Cardiac muscle cell (in vitro differentiated cells and primary cell): ENCODE results near the gene DTX1. TPM values are rescaled to one million over a fixed set of nuclear protein-coding genes. Genes with fewer than 3 reads are reported as not detected.
A peak's percentile ranks its signal among the peaks of the same experiment; 100 is the strongest.

ENCODE experiments used
- DNase-seq, 2 donors: peaks; one replicate each; pipeline versions ENCODE4 v3.0.0 to v3.0.0-alpha.2; 2010 to 2017; ENCODE audit warnings: low read depth in 1 of 2, low spot score in 1 of 2
- H3K27ac ChIP-seq: fragments of 200-600 bp; sonication (generic); 2 replicates; pipeline ENCODE4 v1.5.1; 2016
- H3K27me3 ChIP-seq: fragments of 200-600 bp; sonication (generic); 2 replicates; pipeline ENCODE4 v1.6.0; 2016; ENCODE audit warnings: control low read depth
- H3K36me3 ChIP-seq: fragments of 200-600 bp; sonication (generic); 2 replicates; pipeline ENCODE4 v1.5.1; 2016; ENCODE audit warnings: control low read depth
- H3K4me1 ChIP-seq: fragments of 200-600 bp; sonication (generic); 2 replicates; pipeline ENCODE4 v1.8.1; 2017; ENCODE audit warnings: low read depth, mild to moderate bottlenecking, mixed run types
- H3K4me3 ChIP-seq: fragments of 200-600 bp; sonication (generic); 2 replicates; pipeline ENCODE4 v1.5.1; 2016; ENCODE audit warnings: mild to moderate bottlenecking
- H3K9me3 ChIP-seq: fragments of 200-600 bp; sonication (generic); 2 replicates; pipeline ENCODE4 v1.5.1; 2017; ENCODE audit warnings: low read depth, mild to moderate bottlenecking, control low read depth
- CTCF ChIP-seq: IDR thresholded peaks from 2 replicates; pipeline ENCODE4 v1.5.1; 2012; ENCODE audit warnings: low read depth, mild to moderate bottlenecking, low read length
- polyA plus RNA-seq: library from polyadenylated mRNA; unstranded; fragments of >200 nt; fragmentation: Nextera tagmentation; extraction: Ambion mirVana; gene quantifications from 2 replicates; pipeline ENCODE4 v1.2.1, GENCODE V29; 2016
- total RNA-seq: library from RNA; depleted of rRNA; stranded (reverse); fragments of >200 nt; gene quantifications from 2 replicates; pipeline ENCODE4 v1.2.3, GENCODE V29; 2016

DTX1 gene
- total and polyA plus RNA-seq, 2 experiments from 2014 or later, result 0.46 to 0.48 TPM

DNA sequence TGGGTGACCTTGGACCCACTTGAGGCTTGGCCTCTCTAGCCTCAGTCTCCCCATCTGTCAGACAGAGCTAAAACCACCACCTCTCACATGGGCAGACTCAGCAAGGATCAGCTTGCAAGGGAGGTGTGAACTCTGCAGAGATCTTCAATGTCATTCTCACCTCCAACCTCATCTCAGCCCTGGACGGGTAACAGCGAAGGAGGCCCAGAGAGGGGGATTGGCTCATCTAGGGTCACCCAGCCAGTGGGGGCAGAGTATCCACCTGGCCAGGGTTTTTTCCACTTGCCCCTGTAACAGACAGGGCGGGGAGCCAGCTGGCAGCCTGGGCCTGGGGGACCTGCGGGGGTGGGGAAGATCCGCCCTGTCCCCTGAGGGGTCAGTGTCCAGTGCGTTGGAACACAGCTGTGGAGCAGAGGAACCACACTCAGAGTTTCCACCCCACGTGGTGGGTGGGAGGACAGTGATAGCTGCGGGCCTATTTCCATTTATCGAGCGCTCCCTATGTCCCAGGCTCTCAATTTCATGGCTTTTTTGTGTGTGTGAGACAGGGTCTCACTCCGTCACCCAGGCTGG lies 27.4 kb downstream of the DTX1 start:
- TF ChIP-seq CTCF, result no peak
- no peak overlapping the region for H3K27ac ChIP-seq
- H3K36me3 ChIP-seq, result no peaks in the 10 kb centered on the region
- H3K9me3 ChIP-seq, result no peaks in the 10 kb centered on the region
- H3K4me1 ChIP-seq, result peaks cover 5% of the 10 kb centered on the region
- no peak overlapping the region for H3K4me3 ChIP-seq
- no peak for DNase-seq
- H3K27me3 ChIP-seq, result peaks cover 3% of the 10 kb centered on the region

DNA sequence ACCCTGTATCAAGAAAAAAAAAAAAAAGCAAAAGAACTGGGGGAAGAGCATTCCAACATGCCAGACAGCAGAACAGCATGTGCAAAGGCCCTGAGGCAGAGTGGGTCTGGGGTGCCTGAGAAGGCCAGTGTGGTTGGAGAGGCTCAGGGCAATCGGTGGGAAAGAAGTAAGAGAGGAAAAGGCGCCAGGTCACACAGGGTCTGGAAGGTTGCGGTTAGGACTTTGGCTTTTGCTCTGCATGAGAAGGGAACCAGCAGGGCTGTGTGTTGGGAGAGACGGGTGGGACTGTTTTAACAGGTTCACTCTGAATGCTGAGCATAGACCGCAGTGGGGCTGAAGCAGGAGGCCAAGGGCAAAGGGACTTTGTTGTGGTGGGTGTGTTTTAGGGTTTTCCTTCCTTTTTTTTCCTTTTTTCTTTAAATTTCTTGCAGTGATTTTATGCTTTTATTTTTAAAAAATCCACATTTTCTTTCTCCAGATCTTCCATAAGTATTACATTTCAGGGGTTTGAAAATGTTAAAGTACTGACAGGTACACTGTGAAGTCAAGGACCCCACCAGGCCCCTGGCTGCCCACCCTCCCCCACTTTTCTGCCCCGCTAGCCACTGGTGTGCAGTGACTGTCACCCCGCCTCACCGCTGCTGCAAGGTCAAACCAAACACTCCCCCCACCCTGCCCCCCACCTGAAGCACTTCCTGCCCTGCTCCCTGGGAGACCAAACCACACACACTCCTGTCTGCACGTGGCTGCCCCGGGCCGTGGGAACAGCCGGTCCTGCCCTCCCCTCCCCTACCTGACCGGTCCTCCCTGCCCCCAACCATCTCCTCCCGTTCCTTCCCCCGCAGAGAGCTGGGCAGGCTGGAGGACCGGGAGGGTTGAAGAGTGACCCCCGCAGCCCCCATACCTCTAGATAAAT lies 30.0 kb downstream of the DTX1 start:
- H3K27ac ChIP-seq, result no peak overlapping the region
- H3K27me3 ChIP-seq, result peaks cover 2% of the 10 kb centered on the region
- peaks cover 5% of the 10 kb centered on the region for H3K4me1 ChIP-seq
- H3K9me3 ChIP-seq, result no peaks in the 10 kb centered on the region
- TF ChIP-seq CTCF, result no peak
- H3K36me3 ChIP-seq, result no peaks in the 10 kb centered on the region
- DNase-seq, result peak in 1 of 2 donors; percentile 21
- H3K4me3 ChIP-seq, result no peak overlapping the region

- no peak for TF ChIP-seq CTCF
- H3K4me1 ChIP-seq, result peaks cover 5% of the 10 kb centered on the region
- no peak overlapping the region for H3K4me3 ChIP-seq
- H3K9me3 ChIP-seq, result no peaks in the 10 kb centered on the region
- no peak overlapping the region for H3K27ac ChIP-seq
- H3K36me3 ChIP-seq, result no peaks in the 10 kb centered on the region
- DNase-seq, result no peak
- H3K27me3 ChIP-seq, result peaks cover 5% of the 10 kb centered on the region
These were observed 30.7 kb downstream of the DTX1 start for GRCh38 chr12:113087193-113087592.

DNA sequence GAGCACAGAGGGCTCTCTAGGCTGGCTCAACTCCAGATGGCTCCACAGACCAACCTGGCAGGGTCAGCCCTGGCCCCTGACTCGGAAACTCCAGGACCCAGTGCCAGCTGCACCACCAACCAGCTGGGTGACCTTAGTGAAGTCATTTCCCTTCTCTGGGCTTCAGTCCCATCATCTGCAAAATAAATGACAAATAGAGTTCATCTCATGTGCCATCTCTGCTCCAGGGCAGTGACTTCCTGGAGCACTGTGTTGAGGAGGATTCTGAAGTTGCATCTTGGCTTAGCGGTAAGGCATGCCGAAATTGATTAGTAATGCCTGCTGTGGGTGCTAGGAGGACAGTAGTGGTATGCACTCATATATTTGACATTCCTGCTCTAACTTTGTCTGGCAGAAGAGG lies 31.5 kb downstream of the DTX1 start:
- no peak overlapping the region for H3K4me3 ChIP-seq
- no peak for TF ChIP-seq CTCF
- H3K27ac ChIP-seq, result no peak overlapping the region
- DNase-seq, result no peak
- peaks cover 13% of the 10 kb centered on the region for H3K27me3 ChIP-seq
- H3K4me1 ChIP-seq, result peaks cover 5% of the 10 kb centered on the region
- no peaks in the 10 kb centered on the region for H3K9me3 ChIP-seq
- no peaks in the 10 kb centered on the region for H3K36me3 ChIP-seq

DNA sequence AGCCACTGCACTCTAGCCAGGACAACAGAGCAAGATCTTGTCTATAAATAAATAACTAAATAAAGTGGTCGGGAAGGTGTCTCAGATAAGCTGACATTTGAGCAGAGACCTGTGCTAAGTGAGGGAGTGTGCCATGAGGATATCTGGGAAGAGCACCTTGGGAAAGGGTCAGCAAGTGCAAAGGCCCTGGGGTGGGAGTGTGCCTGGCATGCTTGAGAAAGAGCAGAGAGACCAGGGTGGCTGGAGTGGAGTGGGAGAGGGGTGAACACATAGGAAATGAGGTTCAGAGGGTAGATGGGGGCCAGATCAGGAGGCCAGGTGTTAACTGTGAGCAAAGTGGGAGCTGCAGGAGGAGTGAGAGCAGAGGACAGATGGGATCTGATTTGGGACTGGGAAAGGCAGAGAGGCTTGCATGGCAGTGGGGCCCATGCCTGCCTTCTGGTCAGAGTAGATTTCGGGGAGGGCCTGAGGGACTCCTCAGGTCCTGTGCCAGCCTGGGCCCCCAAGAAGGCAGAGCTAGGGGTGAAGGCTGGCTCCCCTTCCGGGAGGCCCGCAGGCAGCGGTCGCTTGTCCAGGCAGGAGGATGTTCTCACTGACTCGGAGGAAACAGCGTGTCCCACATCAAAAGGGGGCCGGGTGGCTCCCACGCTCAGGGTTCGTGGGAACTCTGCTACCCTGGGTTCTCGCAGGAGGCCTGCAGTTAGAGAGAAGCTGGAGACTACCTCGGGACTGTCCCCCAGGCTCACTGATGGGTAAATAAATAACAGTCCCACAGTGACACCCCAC lies 32.6 kb downstream of the DTX1 start:
- Histone ChIP-seq H3K36me3 (no peaks in the 10 kb centered on the region), H3K27ac (no peak overlapping the region), H3K4me3 (no peak overlapping the region), H3K9me3 (no peaks in the 10 kb centered on the region), H3K27me3 (peaks cover 14% of the 10 kb centered on the region), H3K4me1 (peaks cover 5% of the 10 kb centered on the region)
- no peak for TF ChIP-seq CTCF
- DNase-seq, result no peak
